GM18861 (cell line): ENCODE measurements around the gene BAIAP2.
"Not testable (repeated sequence)": the region's sequence is repeated elsewhere in the genome, so short reads cannot be mapped to it uniquely, and the experiment has no call there.

Source experiments
- ATAC-seq: cut with Tn5 transposase; IDR thresholded peaks from one replicate; pipeline ENCODE4 v1.9.1; 2021; ENCODE audit not compliant: unreplicated experiment

Gene BAIAP2

DNA sequence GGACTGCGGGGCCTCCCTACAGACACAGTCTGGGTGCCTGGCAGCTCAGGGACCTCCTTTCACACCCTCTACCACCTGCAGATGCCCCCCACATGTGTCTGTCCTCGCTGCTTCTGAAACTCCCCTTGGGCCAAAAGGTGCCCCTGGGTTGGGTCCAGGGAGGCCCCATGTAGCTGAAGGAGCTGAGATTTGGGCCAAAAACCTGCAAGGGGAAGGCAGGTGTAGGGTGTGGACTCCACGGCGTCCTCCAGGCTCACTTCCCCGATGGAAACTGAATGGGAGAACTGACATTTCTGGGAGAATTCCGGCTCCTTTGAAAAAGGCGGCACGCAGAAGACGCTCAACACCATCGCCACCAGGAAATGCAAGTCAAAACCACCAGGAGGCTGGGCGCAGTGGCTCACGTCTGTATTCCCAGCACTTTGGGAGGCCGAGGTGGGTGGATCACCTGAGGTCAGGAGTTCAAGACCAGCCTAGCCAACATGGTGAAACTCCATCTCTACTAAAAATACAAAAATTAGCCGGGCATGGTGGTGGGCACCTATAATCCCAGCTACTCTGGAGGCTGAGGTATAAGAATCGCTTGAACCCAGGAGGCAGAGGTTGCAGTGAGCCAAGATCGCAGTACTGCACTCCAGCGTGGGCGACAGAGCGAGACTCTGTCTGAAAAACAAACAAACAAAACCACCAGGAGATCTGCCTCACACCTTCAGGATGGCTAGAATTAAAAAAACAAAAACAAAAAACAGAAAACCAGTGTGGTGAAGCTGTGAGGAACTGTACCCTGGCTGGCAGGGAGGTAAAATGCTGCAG lies 13.2 kb upstream of the BAIAP2 start:
- ATAC-seq = no peak

DNA sequence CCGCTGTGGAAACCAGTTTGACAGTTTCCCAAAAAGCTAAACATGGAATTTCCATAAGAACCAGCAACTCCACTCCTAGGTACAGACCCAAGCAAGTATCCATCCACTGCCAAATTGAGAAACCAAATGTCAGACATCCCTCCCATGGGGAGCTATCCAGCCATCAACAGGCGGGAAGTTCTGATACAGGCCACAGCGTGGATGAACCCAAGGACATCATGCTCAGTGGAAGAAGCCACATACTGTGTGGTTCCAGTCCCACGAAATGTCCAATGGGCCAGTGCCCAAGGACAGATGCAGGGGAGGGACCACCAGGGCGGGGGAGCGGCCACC lies 12.6 kb upstream of the BAIAP2 start:
- ATAC-seq = no peak

DNA sequence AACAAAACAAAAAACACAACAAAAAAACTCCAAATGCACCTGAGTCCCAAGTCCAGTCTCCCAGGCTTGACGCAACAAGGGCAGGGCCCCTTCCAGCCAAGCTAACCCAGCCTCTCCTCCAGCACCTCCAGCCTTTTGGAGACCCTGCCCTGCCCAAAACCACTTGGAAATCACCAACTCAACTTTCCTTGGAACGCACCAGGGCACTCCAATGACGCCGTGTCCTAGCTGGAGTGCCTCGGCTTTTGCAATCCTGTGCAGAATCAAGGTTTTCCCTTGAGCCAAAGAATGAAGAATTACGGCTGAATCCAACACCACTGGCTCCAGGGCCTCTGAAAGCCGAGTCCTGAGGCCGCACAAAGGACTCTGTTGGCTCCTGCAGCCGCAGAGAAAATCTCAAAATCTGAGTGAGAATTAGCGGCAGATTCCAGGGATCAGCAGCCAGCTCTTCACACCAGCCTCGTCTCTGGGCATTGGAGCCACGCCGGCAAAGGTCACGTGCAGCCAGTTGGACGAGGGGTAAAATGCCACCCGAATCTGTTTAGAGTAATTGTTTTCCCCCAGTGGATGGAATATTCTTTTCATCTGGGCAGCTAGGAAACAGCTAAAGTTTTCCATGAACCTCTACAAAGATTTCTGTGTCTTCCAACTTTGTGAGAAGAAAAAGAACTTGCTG lies 9.7 kb upstream of the BAIAP2 start:
- ATAC-seq = no peak

DNA sequence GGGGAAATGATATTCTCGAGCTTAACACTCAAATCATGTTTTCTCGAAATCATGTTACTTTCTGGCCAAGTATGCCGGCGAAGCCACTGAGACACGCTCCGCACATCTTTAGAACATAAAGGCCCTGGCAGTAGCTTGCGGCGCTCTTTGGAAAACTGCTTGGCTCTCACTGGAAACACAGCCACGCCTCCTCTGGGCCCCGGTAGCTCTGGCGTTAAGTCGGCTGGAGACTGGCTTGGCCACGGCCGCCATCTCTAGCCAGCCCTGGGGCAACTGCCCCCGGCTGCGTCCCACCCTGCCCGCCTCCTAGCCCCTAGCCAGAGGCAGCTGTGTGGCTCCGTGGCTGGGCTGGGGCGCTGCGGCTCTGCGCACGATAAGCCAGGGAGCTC lies 9.2 kb upstream of the BAIAP2 start:
- ATAC-seq = no peak

DNA sequence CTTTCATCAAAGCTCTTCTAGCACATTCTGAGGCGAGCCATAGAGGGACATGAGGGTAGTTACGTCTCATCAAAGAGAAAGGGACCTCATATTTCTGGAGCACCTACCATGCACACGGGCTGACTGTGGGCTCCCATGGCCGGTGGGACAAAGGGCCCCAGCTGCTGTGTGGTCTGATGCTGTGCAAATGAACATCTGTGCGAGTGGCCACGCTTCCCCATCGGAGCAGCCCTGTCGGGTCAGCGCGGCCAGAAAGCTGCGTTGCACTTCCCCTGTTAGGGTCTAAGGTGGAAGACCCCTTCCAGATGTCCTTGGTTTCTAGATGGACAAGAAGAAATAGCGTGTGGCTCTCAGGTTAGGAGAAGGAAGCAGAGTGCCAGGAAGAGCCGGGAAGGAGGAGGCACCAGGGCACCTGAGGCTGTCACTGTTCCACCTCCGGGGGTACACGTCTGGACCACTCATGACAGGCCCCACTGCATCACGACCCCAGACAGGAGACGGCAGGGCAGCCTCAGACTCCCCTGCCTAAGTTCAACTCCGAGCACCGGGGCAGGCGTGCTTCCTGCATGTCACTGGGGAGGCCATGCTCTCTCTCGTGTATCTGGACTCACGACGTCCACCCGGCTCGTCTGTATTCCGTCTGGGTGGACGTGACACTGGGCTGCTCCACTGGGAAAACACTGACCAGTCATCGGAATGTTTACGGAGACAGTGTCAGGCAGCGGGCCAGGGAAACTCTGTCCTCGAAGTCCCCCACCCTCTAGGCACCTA lies 8.5 kb upstream of the BAIAP2 start:
- ATAC-seq = no peak

DNA sequence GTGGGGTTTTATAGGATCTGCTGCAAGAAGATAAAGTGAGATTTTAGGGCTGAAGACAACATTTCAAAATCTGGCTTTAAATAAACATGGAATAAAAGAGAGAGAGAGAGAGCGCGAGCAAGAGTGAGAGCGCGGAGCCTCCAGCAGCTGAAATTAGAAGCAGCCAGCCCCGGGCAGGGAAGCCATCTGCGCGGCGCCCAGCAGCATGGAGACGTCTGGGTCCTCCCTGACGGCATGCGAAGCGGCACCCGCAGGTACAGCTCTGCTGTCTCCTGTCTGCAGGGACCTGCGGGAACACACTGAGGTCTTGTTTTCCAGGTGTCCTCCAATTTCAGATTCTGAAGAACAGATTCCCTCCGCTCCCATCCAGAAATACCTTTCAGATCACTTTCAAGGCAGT lies 7.9 kb upstream of the BAIAP2 start:
- no peak for ATAC-seq

DNA sequence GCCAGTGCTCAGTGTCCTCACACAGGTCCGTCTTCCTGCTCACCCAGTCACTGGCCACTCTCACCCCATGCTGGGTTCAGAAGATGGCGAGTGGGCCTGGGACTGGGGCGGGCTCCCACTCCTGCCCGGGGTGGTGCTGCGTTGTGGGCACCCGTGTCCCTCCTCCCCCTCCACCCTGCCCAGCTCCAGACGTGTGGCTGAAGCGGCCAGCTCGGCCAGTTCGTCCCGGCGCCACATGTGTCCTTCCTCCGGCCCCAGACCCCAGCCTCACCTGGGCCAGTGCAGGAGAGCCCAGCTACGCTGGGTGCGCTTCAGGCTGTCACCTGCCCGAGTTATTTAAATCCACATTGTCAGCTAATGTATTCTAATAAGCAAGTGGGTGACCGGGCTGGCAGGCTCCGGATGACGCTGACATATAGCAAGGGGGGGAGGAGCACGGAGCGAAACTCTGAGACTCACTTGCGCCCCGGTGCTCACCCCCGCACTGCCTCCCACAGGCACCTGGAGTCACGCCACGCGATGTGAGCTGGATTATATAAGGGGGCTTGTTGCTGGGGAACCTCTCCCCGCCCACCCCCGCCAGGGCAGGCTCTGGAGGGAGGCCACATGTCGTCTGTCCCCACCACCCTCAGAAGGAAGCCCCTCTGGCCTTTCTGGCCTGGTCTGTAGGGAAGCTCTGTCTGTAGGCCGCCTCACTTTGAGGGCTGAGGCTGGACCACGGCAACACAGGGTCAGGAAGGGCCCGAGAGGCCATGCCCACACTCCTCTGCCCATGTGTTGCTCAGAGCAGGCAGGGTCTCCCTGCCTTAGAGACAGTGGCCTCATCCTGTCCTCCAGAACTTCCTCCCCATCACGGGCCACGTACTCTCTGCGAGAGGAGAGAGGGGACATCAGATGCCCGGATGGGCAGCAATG lies 7.1 kb upstream of the BAIAP2 start:
- no peak for ATAC-seq

DNA sequence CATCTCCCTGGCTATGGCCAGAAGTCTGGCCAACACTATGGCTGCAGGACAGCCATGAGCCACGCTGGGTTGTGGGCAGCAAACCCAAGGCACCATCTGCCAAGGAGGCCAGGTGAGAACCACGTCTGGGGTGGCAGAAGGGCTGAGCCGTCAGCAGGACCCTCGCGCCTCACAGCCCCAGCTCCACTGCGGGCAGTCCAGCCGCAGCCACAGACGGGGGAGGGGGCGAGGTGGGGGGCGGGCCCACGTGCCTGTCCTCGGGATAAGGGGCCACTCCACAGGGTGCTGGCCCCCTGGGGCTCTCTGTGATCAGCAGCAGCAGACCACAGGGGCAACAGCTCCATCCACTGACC lies 6.5 kb upstream of the BAIAP2 start:
- no peak for ATAC-seq

DNA sequence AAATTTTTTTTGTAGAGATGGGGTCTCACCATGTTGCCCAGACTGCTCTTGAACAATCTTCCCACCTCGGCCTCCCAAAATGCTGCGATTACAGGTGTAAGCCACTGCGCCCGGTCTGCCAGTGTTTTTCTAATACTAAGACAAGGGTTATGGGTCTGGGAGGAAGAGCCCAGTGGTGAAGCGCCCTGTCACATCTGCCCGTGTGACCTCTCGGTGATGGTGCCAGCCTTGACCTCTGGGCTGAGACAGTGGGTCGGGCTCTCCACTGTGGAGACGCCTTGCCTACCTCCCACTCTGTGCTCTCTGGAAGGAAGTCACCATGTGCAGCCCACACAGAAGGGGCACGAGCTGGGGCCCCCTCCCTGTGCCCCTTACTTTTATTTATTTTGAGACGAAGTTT lies 5.1 kb upstream of the BAIAP2 start:
- ATAC-seq = no peak

DNA sequence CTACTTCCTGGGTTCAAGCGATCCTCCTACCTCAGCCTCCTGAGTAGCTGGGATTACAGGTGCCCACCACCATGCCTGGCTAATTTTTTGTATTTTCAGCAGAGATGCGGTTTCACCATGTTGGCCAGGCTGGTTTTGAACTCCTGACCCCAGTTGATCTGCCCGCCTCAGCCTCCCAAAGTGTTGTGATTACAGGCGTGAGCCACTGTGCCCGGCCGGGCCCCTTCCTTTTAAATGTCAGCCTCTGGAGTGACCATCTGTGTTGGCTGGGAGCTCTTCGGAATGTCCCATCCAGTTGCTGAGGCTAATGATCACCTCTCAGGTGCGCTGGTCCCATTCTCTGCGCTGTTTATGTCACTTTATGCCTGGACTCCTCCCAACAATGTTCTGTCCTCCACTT lies 4.6 kb upstream of the BAIAP2 start:
- ATAC-seq = not testable (repeated sequence)

DNA sequence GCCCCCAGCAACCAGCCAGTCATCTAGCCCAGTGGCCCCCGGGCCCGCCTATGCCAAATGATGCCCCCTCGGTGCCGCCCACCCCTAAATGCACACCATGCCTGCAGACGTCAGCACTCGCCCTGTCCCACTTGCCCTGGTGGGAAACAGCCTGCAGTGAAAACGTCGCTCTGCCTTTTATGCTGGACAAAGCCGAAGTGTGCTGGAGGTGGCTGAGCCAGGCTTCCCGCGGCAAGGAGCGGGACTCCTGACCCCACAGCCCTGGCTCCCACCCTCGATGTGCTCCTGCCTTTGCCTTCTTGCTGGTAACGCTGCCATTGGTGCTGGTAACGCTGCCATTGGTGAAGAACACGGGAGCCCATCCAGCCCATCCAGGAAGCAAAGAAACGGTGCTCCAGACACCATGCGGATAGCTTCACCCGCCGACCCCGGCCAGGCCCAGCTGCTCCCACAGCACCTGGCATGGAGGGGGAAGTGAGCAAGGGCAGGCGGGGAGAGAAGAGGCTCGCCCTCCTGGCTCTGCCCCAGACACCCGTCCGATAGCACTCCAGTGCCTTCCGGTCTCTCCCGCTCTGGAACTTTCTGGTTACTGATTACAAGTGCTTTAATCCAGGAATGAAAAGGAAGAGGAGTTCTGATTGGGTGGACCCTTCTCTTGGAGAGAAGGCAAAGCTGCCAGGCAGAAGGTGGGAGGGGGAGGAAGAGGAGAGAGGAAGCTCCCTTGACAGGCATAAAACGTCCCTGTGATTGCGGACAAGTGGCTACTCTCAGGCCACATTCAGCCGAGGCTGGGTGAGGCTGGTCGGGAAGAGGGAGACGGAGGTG lies 4.0 kb upstream of the BAIAP2 start:
- no peak for ATAC-seq

DNA sequence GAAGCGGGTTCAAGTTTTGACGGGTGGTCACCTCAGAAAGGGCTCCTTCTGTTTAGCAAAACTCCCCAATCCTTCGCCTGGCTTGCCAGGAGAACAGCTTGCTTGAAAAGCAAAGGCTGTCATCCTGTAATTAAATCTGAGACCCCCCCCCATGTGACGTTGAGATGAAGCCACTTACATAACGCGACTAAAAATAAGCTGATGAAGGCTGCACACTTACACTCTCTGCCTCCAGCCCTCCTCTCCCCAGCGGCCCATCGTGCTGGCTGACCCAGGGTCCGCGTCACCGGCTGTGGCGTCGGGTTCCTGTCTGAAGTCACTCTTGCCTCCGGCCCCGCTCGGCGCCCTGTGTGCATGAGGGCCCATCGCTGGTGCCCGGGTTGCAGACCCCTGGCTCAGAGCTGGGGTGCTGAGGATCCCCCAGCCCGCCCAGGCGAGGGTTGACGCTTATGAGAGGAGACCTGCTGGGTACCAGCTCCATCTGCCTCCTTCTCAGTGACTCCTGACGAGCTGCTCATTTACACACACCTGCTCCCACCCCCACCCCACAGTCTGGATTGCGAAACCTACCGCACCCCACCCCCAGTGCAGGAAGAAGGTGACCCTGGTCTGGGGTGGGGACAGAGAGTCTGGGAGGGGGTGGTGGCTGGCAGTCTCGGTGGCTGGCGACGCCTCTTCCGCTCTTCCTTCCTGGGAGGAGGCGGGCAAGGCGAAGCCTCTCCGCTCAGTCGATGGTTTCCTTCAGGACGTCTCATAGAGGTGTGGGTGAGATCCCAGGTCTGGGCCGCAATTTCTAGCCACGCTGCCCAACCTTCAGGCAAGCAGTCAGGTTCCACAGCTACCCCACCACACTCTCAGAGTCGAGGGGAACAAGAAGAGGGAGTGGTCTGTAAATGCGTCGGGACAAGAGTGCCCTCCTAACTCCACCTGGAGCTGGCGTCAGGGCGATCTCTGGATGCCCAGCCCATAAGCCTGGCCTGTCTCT lies 3.1 kb upstream of the BAIAP2 start:
- no peak for ATAC-seq

DNA sequence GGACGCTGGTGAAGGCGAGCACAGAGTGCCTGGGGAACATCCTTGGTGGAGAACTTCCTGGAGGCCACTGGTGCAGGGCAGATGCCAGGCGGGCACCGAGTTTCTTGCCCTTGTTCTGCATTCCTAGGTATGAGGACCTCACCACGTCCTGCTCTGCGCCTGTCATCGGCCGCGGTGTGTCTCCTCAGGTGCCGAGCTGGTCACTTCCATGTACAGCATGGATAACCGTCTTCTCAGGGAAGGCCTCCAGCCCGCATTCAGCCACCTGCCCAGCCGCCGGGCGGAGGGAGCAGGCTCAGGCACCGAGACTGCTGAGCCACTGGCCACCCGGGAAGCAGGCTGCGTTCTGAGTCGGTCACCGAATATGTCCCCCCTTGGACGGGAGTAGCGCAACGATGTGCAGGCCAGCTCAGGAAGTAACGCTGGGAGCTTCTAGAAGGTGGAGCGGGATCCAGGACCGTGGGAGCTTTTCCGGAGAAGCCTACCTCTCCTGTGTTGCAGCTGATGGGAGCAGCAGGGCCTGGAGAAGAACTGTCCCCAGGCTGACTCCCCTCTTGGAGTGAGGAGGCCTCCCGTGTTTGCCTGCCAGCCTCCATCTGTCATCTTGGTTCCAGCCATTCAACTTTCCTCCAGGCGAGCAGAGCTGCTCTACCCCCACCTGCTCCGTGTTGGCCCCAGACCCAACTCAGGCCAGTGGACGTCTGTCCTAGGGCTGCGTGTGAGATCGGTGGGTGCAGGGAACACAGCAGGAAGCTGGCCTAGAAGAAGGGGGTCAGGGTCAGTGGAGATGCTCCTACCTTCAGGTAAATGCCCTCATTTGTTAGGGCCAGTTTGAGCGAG lies 2.1 kb upstream of the BAIAP2 start:
- ATAC-seq = no peak

DNA sequence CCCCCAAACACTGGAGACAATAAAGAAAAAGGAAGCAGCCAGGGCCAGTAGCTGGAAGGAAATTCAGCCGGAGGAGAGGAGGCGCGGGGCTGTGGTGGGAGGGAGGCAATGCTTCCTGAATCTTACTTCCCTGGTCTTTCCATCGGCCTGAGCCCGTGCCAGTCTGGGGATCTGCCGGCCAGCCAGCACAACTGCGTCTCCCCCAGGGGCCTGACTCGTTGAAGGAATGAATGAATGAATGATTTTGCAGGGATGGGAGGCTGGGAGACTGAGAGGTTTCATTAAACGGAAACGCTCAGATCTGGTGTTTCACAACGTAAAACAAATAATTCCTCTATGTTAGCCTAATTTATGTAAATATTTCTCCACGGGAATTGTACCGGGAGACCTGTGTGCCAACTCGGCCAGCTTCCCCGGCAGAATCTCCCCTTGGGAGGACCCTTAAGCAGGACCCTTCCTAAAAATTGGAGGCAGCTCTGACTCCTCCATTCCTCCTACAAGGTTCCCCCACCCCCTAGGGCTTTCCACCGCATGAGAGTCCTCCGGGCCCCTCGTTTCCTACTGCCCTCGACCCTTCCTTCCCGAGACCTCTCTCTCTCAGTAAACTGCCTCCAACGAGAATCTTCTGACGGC lies 1.3 kb upstream of the BAIAP2 start:
- ATAC-seq = no peak

DNA sequence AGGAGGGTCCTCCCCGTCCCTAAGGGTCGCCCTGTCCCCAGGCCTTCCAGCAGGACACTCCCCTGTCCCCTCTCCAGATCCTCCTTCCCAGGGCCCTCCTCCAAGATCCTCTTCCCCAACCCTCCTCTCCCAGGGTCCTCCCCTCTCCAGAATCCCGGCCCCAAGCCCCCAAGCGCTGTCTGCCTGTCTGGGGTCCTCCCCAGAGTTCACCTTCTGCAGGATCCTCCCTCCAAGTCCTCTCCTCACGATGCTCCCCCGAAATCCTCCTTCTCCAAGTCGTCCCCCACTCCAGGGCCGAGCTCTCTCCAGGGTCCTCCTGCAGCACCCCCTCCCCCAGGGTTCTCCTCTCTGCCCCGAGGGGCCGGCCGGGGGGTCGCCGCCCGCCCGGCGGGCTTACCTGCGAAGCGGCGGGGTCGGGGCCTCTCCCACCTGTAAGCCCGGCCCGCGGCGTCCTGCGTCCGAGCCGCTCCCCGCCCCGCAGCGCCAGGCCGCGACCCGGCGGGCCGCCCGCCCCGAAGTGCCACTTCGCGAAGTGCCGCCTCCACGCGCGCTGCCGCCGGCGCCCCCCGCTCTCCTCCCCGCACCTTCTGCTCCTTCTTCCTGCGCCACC lies 678 bp upstream of the BAIAP2 start:
- ATAC-seq = no peak

DNA sequence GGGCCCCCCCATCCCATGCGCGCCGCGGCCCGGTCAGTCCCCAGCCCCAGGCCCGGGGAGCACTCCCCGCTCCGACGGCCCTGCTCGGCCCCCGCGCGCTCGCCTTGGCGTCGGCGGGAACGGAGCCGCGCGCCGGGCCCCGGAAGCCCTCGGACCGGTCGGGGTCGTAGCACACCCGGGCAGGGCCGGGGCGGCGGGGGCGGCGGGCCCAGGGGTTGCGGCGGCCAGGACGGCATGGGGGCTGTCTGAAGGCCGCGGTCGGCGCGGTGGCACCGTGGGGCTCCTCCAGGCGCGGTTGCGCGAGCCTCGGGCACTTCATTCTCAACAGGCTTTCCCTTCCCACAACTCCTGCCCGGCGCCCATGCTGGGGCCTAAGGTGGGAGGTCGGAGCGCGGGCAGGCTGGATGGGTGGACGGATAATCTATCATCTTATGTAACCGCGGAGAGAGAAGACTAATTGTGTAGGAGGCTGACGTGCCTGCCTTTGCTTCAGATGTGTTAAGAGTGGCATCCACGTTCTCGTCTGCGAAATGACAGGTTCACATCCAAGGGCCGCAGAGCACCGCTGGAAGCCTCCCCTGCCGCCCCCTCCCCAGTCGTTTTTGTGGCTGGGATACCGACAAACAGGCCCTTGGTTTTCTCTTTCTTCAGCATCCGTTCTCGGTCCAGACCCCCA lies 708 bp downstream of the BAIAP2 start:
- ATAC-seq = no peak
